ENCODE data around the gene ALX4.

The ALX4 gene

DNA sequence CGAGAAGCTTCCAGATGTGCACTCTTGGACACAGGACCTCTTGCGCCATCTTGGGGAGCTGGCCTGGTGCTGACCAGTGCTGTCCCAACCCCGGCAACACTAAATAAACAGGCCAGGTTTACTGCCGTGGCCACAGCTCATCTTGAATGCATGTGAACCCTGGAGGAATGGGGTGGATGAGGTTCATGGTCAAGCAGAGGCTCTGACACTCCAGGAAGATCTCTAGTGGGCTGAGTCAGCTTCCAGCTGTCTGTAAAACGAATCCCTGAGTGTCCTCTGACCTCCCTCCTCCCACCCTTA lies 51.8 kb downstream of the ALX4 start:
- no peak overlapping the region for H3K4me3 ChIP-seq (replicated peaks in 1 of 2; ENCODE audit: low read depth in 2 of 2, low read length in 2 of 2)
- peak in 1 of 2 donors; percentile 45 for DNase-seq (ENCODE audit: low read depth in 2 of 2)
- TF ChIP-seq, protein P1, sequence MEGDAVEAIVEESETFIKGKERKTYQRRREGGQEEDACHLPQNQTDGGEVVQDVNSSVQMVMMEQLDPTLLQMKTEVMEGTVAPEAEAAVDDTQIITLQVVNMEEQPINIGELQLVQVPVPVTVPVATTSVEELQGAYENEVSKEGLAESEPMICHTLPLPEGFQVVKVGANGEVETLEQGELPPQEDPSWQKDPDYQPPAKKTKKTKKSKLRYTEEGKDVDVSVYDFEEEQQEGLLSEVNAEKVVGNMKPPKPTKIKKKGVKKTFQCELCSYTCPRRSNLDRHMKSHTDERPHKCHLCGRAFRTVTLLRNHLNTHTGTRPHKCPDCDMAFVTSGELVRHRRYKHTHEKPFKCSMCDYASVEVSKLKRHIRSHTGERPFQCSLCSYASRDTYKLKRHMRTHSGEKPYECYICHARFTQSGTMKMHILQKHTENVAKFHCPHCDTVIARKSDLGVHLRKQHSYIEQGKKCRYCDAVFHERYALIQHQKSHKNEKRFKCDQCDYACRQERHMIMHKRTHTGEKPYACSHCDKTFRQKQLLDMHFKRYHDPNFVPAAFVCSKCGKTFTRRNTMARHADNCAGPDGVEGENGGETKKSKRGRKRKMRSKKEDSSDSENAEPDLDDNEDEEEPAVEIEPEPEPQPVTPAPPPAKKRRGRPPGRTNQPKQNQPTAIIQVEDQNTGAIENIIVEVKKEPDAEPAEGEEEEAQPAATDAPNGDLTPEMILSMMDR (IDR thresholded peaks at IDR 0.05; ENCODE audit: low read depth, low read length): no peak

DNA sequence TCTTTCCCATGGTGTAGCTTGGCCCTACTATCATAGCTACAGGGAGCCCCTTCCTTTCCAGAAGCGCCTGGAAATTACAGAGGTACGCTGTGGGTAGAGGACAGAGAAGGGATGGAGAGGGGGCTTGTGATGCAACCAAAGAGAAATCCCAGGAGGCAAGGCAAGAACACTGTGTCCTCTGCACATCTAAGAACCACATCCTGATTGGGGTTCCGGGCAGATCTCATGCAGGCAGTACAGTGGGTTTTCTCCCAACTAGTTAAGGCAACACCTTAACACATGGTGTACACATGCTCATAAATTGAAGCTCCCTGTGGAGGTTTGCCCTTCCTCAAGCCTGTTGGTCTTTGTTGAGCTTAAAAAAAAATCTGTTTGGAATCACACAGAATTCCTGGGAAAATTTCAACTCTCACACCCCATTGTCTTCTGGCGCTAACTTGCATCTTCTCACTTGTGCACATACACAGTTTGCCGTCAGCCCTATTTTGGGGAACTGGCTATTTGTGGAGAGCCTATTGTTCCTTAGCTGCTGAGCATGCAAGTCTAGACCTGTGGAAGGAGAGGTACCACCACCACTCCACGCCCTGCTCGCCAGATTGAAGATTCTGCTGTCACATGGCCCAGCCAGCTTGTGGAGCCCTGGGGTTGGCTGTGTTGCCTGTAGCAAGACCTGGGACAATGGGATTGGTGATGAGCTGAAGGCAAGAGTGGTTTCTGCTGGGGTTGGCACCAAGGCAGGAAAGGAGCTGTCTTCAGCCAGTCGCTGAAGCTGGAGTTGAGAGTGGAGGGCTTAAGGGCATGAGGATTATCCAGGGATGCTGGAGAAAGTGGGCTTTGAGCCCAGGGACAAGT lies 52.4 kb downstream of the ALX4 start:
- H3K4me3 ChIP-seq (replicated peaks in 1 of 2; ENCODE audit: low read depth in 2 of 2, low read length in 2 of 2): no peak overlapping the region
- TF ChIP-seq, protein P1 (IDR thresholded peaks at IDR 0.05; ENCODE audit: low read depth, low read length): no peak
- no peak for DNase-seq (ENCODE audit: low read depth in 2 of 2)

DNA sequence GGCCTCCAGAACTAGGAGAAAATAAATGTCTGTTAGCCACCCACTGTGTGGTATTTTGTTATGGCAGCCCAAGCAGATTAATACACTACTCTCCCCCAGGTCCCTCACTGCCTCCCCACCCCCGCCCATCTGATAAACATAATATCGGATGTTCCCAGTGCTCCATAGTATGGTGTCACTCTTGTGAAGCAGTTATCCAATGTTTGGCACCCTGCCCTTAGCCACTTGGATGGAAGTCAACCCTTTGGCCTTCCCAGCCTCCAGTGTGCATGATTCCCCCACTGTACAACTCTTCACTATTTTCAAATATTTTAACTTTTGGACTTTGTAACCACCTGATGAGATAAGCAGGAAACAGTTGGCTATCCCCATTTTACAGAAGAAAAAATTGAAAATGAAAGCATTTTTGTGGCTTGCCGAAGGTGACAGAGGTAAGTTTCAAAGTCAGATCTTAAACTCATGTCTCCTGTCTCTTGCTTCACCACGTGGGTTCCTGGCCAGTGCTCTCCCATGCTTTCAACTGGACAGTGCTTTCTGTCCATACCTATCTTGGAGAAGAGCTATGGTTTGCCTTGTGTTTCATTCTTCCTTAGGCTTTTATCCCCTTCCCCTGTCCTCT lies 53.2 kb downstream of the ALX4 start:
- TF ChIP-seq, protein P1 (IDR thresholded peaks at IDR 0.05; ENCODE audit: low read depth, low read length): no peak
- DNase-seq (ENCODE audit: low read depth in 2 of 2): peak in 1 of 2 donors; percentile 49
- no peak overlapping the region for H3K4me3 ChIP-seq (replicated peaks in 1 of 2; ENCODE audit: low read depth in 2 of 2, low read length in 2 of 2)

- H3K4me3 ChIP-seq (replicated peaks in 1 of 2; ENCODE audit: low read depth in 2 of 2, low read length in 2 of 2): no peak overlapping the region
- TF ChIP-seq, protein P1 (IDR thresholded peaks at IDR 0.05; ENCODE audit: low read depth, low read length): no peak
- no peak for DNase-seq (ENCODE audit: low read depth in 2 of 2)
These were observed 54.4 kb downstream of the ALX4 start for GRCh38 chr11:44255406-44256071.

DNA sequence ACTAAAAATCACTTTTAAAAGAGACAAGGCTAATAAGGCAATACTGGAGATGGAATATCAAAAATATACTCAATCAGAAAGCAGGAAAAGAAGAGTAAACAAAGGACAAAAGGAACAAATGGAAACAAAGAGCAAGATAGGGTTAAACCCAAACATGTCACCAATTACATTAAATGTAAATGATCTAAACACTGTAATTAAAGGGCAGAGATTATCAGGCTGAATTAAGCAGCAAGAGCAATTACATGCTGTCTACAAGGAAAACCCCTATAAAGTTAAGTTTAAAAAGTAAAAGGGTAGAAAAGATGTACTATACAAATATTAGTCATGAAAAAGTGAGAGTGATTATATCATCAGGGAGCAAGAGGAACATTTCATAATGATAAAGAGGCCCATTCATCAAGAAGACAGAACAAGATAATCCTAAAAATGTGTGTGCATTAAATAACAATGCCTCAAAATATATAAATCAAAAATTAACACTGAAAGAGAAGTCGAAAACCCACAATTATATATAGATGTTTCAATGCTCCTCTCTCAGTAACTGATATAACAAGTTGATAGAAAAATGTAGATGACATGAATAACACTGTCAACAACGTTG lies 56.8 kb downstream of the ALX4 start:
- DNase-seq (ENCODE audit: low read depth in 2 of 2): no peak
- TF ChIP-seq, protein P1 (IDR thresholded peaks at IDR 0.05; ENCODE audit: low read depth, low read length): no peak
- no peak overlapping the region for H3K4me3 ChIP-seq (replicated peaks in 1 of 2; ENCODE audit: low read depth in 2 of 2, low read length in 2 of 2)

DNA sequence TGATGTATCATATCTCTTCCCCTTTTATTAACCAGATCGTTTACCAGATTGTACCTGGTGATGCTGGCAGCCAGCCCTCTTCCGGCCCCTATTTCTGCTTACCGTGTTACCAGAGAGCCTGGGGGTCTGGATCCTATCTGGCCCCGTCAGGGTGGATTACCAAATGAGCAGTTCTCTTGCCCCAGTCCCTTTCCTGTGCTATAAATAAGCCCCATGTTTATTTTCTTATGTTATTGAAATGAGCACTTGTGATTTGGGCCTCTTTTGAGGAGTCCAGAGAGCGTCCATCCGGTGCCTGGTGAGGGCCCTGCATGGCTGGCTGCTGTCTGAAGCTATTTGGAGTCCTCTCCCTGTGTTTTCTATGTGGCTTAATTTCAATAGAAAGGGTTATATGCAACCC lies 59.5 kb downstream of the ALX4 start:
- TF ChIP-seq, protein P1 (IDR thresholded peaks at IDR 0.05; ENCODE audit: low read depth, low read length): no peak
- no peak overlapping the region for H3K4me3 ChIP-seq (replicated peaks in 1 of 2; ENCODE audit: low read depth in 2 of 2, low read length in 2 of 2)
- DNase-seq (ENCODE audit: low read depth in 2 of 2): no peak
